ENCODE data around the gene FAM9C.
"Not testable (repeated sequence)": the region's sequence is repeated elsewhere in the genome, so short reads cannot be mapped to it uniquely, and the experiment has no call there.

FAM9C gene

GRCh38 chrX:13036896-13037295, 7.5 kb downstream of the FAM9C start:
- no peak for DNase-seq

DNA sequence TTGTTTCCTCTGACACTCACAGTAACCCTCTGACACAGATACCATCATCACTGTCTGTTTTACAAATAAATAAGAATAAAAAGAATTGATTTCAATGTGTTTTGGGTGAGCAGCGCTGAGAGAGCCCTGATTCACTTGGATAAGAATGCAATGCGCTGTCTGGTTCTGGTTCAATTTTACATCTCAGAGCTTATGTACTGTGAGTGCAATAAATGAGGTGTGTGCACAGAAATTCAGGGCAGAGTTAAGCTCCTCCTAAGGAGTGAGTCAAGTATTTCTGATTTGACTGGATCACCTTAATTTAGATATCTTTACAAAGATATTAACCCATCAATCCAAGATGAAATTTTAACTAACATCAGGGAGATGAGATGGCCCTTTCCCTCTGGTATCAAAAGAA, 11.2 kb downstream of the FAM9C start:
- DNase-seq = no peak

DNA sequence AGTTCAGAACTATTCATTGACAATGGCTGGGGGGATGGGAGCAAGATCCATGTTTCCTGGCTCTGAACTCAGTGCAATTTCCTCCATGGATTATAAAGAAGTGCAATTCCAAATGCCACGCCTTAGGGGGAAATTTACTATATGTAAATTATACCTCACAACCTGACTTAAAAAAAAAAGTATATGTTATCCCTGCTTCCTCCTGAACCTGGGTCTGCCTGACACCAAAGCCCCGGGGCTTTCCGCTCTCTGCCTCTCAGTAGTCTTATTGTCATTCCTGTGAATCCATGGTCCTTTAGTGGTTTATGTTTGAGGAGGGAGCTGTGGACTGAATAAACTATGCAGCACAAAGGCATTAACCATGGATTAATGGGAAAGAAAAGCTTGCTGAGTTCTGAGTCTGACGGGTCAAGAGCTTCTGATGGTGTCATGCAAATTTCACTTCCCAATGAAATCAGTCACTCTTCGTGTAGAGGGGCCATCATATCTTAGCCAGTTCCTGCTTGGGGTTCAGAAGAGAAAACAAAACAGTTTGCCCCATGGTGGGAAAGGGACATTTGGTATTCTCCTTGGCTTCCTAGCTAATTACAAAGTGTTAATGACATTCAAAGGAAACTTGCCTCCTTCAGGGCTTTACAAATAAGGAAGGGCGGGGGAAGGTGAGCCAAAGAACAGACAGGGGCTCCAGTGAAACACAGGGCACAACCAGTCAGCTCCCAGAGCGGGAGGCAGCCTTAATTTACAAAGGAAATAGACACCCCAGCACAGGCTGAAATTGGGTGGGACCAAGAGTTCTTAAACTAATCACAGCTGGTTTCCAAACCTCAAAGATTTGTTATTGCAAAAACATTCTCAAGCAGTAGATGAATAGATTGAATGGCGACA, 14.3 kb downstream of the FAM9C start:
- peak; percentile 63 for DNase-seq

DNA sequence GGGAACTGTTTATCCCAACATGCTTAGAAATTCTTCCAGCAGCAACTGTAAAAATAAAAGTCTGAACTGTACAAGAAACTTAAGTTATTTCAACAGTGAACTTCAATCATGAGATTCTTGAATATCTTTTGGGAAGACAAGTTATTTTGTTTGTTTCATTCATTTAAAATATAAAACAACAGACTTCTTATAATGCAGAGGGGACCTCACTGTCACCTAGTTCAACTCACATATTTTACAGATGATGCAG, 14.9 kb downstream of the FAM9C start:
- no peak for DNase-seq

DNA sequence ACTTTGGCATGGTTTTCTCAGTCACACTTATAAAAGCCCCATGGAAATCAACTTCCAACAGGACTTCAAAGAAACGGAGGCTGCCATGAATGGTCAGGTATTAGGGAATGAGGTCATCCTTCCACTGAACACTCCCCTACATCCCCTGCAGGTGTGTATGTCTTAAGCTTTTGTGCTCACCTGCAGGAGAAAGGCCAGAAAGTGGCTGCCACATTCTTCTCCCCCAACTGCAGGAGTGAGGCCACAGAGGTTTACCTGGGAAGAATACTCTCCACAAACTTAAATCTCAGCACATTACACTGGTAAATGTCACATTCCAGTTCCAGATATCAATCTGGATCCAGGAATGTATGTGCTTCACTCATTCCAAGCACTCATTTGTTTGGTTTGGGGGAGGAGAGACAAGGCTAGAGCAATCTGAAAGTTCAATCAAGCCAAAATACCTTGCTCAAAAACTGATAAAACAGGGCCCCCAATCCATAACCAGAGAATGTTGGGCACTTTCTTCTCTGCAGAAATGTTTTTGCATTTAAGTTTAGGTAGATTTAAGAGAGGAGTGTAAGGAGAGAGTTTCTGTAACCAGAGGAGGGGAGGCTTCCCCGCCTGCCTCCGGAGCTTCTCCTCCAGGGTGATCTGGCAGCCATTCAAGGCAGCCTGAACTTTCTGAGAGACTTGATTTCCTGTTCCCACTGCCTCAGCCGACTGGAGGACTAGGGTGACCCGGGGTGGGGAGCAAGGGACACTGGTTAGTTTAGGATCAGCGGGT, 15.4 kb downstream of the FAM9C start:
- peak; percentile 52 for DNase-seq

DNA sequence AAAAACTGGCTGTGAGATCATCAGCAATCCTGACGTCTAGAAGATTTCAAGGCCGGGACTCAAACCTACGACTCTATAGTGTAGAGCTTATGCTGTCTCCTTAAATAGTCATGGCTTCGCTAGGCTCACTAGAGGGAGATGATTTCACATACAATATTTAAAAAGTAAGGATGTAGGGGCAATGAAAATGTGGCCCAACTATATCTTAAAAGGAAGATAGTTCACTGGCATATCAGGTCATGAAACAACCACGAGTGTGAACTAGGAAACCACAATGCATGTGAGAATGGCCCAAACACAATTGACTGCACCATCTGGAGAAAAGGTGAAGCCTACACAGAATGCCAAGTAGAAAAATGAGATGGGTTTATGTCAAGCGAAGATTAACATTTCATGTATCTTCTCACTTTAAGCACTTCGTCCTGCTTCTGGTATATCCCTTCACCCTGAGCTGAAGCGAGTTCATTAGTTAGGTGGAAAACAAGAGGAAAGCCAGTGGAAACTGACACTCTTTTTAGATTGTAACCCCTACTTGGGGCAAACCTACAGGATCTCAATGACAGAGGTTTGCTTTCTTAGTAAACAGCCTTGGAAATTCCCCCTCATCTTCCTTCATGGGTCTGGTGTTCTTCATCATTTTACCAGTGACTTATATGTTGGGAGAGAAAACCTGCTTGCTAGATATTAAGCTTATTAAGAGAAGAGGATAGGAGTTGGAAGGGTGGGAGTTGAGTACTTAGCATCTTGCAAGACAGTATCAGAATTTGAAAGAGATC, 17.4 kb downstream of the FAM9C start:
- DNase-seq = no peak

DNA sequence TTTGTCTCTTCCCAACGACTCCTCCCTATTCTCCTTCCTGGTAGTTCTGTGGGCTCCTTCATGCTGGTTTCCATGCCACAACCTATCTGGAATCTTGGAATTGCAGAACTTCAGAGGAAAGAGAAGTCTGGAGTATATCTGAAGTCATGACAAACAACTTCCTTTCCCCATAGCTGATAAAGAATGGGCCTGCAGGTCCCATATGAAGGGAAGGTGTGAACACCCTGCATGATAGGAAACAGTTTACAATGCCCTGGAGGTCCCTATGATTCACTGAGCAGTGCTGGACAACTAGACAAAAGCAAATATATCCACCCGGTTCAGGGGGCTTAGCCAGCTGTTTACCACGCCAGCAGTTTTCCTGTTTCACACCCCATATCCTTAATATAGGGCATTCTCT, 19.4 kb downstream of the FAM9C start:
- DNase-seq = no peak

- no peak for DNase-seq
Measured at GRCh38 chrX:13023979-13024378, 20.4 kb downstream of the FAM9C start.

- DNase-seq = no peak
Measured at GRCh38 chrX:13023567-13023966, 20.9 kb downstream of the FAM9C start.

GRCh38 chrX:13022926-13023325, 21.5 kb downstream of the FAM9C start:
- no peak for DNase-seq

DNA sequence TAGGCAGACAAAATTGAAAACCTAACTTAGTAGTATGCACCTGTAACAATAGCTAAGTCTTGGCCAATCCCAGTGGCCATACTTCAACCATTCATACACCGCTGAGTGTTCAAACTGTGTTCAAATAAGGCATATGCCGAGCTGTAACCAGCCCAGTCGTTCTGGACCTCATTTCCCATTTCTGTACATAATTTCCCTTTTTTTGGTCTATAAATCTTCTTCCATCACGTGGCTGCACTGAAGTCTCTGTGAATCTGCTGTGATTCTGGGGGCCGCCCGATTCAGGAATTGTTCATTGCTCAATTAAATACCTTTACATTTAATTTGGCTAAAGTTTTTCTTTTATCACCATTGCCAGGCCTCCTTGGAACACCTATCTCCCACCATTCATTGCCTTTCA, 27.7 kb downstream of the FAM9C start:
- not testable (repeated sequence) for DNase-seq

DNA sequence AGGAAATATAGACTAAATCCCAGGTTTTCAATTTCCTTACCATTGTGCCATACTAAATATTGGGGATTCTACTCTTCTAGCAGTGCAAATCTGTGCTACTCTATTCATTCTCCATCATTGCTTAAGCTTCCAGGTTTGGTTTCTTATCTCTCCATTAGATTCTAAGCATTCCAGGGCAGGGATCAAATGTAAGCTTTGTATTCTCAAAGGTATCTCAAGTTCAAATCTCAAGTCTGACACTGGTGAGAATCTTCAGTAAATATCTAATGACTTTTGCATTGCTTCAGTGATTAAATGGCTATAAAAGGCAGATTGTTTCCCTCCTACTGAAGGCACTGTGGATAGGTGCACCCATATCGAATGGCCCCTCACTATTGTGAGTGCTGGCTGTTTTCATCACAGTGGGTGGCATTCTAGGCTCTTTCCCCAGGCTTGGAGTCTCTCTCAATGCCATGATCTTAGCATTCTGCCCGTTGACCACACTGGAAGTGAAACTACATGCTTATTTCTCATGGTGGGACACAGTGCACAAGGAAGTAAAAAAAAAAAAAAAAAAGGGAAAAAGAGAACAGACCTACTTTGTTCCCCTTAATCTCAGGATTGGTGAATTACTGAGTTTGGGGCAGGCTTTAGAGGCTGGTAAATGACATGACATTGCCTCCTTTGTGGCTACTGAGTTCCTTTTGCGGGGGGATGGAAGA, 28.7 kb downstream of the FAM9C start:
- DNase-seq = no peak

DNA sequence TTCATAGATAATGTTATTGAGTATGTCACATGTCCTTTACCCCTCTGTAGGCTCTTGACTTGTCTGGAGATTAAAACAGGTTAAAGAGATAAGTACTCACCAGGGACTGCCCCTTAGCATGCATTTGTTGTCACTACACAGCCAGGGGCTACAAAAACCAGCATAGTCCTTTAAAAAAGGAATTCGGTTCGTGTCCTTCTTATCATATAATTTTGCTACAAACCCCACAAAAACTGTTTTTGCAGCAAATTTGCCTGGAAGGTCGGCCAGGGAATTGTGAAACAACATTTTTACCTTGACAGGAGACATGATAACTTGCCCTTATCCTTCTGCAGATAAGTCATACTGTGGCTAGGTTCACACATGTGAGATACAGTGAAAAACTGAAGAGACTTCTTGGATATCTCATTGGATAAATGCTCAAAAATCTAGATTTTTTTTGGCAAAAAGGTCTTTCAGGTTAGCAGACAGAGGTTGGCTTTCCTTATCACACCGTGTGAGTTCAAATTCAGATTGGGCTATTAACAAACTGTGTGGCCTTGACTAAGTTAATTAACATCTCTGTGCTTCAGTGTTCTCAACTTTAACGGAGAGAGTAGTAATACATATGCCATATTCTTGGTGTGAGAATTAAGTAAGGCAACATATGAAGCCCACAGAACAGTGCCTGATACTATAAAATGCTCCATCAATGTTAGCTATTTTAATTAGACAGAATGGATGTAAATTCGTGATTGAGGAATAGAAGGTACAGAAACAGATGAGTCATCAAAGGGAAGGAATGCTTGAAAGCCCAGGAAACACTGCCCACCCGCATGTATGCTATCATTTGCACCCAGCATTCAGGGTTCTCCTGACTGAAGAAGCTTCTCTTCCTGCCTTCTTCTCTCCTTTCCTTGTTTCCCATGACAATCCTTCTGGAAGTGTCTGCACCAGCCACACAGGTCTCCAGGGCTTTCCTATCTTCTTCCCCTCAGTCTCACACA, 30.0 kb downstream of the FAM9C start:
- DNase-seq = peak; percentile 26

- peak; percentile 47 for DNase-seq
Measured at GRCh38 chrX:13013363-13014110, 30.9 kb downstream of the FAM9C start.

GRCh38 chrX:13010546-13010945, 33.9 kb downstream of the FAM9C start:
- no peak for DNase-seq

GRCh38 chrX:13009844-13010243, 34.6 kb downstream of the FAM9C start:
- no peak for DNase-seq

DNA sequence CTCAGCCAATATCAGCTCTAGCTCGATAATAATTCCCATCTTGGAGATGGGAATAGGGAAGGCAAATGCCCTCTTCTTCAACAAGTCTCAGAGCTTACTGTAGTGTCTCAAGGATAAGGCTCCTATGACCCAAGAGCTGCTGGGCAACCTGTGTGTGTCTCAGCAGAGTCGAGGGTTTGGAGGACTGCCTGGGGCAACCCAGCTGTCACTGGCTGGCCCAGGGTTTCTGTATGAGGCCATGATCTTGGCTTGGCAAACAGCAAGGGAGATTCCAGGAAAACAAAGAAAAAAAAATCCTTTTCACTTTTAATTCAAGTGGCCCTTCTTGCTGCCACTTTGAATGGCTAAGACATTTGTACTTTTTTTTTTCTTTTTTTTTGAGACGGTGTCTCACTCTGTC, 35.1 kb downstream of the FAM9C start:
- DNase-seq = no peak

- no peak for DNase-seq
Measured at GRCh38 chrX:13008851-13009250, 35.6 kb downstream of the FAM9C start.

- no peak for DNase-seq
Measured at GRCh38 chrX:13008189-13008533, 36.3 kb downstream of the FAM9C start.

- no peak for DNase-seq
Measured at GRCh38 chrX:13007519-13008188, 36.8 kb downstream of the FAM9C start.

Data from CD4-positive, alpha-beta T cell treated with Interleukin-6 for 4 hours (primary cell).